Measurements from ENCODE around the gene FAAH.

FAAH gene

DNA sequence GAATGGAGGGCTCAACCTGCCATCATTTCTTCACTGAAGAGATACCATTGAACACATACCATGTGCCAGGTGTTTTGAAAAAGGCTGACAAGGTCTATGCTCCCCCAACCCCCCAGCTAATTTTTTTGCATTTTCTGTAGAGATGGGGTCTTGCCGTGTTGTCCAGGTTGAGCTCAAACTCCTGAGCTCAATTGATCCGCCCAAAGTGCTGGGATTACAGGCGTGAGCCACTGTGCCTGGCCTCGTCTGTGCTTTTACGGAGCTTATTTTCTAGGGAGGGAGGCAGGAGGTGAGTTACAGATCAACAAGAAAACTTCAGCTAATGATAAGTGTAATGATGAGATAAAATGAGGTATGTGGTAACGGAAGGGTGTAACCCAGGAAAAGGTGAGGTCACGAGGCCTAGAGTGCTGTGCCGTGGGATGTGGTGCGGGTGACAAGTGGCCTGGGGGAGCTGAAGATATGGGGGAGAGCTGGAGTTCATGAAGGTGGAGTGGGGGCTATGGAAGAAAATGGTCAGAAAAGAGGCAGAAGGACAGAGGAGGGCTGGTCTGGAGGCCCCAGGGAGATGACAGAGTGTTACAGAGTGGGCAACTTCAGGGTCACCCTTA is 28.2 kb downstream of the FAAH start:
- DNase-seq (ENCODE audit: low read depth), result no peak

DNA sequence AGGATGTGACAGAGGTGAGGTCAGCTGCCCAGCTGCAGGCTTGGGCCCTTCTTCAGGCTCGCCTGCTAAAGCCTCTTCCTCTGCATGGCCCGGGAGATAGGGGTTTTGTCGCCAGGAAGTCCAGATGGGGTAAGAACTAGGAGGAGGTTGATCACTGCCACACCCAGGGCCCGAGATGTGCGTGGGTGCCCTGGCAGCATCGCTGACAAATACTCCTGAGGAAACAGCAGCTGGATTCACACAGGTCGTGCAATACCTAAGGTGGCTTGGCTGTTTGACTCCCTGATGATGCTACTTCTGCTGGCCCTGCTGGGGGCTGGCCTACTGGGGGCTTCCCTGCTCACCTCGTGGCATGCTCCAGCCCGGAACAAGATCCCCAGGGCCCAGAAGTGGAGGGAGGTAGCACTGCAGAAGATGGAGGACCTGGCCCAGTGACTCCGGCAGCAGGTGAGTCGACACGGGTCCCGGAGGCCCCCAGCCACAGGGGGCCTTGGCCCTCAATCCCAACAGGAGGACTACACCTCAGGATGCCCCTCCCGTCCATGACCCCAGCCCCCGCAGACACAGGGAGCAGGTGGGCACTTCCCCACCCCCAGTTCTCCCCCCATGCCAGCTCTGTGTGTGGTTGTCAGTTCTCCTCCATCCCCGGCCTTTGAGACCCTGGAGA is 29.6 kb downstream of the FAAH start:
- no peak for DNase-seq (ENCODE audit: low read depth)

DNA sequence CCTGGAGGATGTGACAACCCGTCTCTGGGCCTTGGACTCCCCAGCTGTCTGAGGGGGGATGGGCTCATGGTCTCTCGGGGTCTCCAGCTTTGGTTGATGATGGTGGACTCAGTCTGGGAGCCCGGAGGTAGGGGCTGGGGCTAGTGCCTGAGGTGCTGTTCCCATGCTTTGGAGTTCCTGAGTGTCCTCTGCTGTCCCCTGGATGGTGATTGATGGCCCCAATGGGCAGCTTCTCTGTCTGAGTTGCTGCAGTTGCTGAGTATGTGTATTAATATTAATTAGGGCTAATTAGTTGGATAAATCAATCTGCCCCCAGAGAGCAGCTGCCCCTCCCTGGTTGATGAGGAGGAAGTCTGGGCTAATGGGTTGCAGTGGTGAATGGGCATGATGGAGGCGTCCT is 30.6 kb downstream of the FAAH start:
- no peak for DNase-seq (ENCODE audit: low read depth)

DNA sequence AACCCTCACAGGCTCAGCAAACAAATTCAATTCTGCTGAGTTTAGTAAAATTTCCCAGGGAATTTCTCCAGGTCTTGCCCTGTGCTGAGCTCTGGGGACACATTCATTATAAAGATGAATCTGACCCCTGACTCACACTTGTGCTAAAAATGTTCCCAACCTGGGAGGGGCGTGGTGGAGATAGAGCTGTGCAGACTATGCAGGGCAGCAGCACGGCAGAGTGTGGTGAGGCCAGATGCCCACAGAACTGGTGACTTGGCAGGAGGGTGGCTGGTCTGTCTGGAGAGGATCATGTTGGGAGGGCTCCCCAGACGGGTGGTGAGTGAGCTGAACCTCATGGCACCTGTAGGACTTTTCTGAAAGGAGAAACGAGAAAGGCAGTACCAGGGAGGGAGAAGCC is 31.6 kb downstream of the FAAH start:
- no peak for DNase-seq (ENCODE audit: low read depth)

DNA sequence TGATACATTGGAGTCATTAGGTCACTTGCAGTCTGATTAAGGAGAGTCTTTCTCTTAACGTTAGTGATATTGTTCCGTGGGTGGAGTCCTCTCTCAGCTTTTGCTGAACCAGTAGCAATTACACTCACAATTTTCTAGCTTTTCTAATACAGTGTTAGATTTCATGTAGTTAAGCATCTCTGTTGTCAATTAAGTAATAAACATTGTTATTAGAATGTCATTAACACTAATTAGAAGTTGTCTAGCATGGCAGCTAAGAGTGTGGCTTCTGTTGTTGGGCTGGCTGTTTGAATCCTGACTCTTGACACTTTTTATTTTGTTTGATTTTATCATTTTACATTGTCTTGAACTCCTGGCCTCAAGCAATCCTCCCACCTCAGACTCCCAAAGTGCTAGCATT is 33.4 kb downstream of the FAAH start:
- DNase-seq (ENCODE audit: low read depth), result no peak

DNA sequence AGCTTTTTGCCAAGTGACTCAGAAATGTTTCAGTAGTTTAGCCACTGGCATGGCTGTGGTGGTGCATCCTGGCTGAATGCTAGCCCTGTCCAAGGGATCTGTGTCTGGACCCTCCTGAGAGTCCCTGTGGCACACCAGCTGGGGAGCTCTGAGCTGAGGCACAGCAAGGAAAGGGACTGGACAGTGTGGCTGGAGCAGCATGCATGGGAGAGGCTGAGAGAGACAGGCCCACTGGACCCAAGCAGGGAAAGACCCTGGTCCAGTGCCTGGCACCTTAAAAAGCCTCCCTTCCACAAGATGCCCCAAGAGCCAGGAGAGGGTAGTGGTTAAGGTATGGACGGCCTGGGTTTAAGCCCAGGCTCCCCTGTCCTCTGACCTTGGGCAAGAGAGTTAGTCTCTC is 35.3 kb downstream of the FAAH start:
- DNase-seq (ENCODE audit: low read depth), result no peak

DNA sequence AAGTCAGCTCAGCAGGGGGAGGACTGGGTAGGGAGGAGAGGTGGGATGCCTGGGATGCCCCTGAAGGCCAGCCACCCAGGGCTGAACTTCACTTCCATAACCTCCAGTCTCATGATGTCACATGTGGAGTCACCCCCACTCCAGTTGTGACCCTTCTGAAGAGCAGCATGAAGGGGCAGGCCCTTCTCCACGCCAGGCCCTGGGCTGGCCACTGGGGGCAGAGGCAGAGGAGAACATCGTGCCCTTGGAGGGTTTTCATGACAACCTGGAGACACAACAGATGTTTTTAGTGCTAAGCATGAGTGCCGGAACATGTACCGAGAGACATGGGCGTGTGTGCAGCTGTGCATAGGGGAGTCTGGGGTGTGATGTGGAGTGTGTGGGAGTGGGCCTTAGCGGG is 37.6 kb downstream of the FAAH start:
- DNase-seq (ENCODE audit: low read depth), result no peak

DNA sequence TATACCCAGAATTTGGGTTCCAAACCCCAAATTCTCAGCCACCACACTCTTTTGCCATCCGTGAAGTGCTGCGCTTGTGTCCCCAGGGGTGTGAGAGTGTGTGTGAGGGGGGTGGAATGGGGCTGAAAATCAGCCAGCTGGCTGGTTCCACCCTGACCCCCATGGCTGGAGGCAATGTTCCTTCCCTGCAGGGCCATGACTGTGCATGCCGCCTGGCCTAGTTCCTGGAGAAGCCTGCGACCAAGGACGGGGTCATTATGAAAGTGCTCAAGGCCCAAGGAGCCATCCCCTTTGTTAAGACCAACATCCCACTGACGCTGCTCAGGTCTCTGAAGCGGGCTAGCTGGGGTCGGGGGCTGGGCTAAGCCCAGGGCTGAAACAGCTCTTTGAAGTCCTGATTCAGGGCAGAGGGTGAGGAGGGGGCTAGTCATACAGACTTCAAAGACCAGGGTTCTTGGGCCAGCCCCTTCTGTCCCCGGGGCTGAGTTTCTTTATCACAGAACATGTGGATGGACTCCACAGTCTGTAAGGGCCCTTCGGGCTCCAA is 38.7 kb downstream of the FAAH start:
- DNase-seq (ENCODE audit: low read depth), result no peak

DNA sequence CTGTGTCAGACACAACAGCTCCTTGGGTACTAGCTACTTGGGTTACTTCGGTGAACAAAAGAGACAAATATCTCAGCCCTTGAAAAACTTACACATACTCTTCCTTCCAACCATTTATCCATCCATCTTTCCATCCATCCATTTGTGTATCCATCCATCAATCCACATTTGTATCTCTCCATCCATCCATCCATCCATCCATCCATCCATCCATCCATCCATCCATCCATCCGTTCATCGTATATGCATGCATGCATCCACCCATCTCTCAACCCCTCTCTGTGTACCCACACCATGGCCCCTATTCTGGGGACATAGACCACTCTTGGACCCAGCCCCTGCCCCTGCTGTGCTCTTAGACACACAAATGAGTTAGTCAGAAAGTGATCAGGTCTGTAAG is 40.2 kb downstream of the FAAH start:
- DNase-seq (ENCODE audit: low read depth), result no peak

DNA sequence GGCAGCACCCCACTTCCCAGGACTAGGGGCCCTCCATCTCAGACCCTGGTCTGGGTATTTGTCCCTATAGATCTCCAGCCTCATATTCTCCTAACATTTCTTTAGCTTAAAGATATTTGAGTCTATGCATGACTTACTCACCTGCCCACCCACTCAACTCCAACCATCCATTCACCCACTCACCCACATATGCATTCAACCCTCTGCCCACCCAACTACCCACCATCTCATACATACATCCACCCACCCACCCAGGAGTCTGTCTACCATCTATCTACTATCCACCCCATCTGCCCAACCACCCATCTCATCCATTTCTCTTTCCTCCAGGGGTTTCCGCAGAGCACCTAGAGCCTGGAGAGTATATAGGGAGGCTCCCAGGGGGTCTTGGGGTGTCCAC is 42.7 kb downstream of the FAAH start:
- no peak for DNase-seq (ENCODE audit: low read depth)

DNA sequence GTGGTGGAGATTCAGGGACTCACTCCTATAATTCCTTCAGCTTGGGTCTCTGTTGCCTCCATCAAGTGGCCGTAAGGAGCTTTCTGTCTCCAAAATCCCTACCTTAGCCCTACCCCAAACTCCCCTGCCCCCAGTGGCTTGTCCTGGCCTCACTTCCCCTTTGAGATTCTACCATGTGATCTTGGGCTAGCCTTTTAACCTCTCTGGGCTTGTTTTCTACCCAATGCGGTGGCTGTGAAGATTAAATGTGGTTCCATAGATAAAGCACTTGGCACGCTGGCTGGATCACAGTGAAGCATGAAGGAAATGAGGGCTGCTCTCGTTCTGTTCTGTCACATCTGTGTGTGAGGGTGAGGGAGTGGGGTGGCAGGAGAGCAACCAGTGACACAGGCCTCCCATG is 43.6 kb downstream of the FAAH start:
- no peak for DNase-seq (ENCODE audit: low read depth)

DNA sequence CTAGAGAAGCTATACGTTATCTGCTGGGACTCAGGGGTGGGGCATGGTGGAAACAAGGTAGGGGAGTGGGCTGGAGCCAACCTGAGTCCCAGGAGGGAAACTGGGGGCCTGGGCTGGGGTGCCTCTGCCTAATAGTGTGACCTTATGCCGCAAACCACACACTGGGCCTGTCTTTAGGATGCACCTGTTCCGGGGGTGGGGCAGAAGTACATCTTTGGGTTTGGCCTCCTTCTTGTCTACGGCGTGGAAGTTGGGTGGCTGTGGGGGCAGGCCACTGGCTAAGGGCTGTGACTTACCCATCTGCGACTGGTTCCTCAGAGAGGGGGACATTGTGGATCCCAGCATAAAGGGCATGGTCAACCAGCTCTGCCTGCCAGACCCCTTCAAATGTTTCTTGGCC is 44.2 kb downstream of the FAAH start:
- no peak for DNase-seq (ENCODE audit: low read depth)

DNA sequence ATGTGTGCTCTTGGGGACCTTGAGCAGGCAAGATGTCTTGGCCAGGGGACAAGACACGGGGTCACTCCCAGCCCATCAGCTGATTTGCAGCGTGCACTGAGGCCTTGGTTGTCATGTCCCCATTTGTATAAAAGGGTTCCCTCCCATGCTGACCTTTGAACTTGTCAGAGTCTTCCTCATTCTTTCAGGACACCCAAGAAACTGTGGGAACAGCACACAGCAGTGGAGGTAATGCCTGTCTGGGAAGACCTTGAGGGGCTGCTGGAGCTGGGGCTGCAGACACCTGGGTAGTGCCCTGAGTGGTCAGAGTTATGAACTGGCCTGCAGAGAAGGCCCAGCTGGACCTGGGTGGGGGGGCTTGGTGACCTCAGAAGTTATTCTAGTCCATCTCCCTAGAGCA is 46.4 kb downstream of the FAAH start:
- DNase-seq (ENCODE audit: low read depth), result no peak

DNA sequence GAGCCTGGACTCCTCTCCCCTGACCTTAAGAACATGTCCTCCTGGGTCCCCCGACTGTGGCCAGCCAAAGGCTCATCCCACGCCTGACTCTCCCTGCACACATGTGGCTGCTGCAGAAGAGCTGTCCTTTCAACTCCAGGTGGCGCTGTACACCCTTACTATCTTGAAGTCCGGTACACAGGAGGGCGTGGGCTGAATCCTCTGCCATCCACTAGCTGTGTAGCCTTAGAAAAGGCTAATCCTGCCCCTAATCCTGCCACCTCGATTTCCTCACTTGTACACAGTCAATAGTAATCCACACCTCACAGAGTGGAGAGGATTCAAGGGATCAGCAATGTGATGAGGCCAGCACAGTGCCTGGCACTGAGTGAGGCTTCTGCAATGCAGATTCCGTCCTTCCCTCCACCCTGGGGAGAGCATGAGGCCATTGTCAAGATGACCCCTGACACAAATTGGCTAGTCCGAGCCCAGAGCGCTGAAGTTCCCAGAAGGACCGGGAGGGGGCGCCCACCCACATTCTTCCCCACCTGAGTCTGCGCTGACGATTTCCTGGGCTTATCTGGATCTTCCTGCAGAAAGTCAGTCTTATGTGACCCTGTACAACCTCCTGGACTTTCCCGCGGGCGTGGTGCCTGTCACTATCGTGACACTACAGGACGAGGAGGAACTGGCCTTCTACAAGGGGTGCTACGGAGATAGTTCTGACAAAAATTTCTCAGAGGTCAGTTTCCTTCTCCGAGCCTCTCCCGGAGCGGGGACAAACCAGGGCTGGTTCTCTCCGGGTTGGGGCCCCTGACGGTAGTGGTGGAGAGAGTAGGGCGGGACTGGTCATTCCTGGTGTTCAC is 48.4 kb downstream of the FAAH start:
- peak; percentile 58 for DNase-seq (ENCODE audit: low read depth)

DNA sequence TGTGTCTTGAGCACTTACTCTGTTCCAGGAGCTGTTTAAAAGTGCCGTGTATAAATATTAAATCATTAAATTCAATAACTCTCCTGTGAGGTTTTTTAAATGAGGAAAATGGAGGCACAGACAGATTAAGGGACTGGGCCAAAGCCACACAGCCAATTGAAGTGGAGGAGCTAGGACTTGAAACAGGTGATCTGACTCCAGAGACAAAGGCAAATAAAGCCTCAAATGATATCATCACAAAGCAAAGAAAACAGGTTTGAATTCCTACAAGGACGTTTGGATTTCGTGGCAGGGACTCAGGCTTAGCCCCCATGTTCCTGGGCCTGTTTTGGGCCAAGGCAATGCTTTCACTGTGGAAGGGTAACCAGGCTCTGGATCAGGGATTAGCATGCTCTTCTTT is 50.3 kb downstream of the FAAH start:
- DNase-seq (ENCODE audit: low read depth), result no peak

DNA sequence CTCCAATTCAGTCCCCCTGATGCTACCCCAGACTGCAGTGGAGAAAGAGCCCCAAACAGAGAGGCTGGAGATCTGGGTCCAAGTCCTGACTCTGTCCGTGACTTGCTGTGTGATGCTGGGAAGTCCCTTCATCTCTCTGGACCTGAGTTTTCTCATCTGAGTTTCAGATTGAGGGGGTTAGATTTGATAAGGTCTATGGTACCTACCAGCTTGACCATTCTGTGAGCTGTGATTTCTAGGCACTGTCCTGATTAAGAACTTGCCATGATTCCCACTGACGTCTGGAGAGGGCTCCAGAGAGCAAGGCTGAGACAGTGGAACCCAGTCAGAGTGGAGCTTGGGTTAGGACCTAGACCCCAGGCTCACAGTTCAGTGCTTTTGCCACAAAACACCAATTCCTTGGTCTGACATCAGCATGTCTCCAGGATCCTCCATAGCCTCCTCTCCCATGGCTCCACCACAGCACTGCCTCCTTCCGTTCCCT is 51.7 kb downstream of the FAAH start:
- no peak for DNase-seq (ENCODE audit: low read depth)

DNA sequence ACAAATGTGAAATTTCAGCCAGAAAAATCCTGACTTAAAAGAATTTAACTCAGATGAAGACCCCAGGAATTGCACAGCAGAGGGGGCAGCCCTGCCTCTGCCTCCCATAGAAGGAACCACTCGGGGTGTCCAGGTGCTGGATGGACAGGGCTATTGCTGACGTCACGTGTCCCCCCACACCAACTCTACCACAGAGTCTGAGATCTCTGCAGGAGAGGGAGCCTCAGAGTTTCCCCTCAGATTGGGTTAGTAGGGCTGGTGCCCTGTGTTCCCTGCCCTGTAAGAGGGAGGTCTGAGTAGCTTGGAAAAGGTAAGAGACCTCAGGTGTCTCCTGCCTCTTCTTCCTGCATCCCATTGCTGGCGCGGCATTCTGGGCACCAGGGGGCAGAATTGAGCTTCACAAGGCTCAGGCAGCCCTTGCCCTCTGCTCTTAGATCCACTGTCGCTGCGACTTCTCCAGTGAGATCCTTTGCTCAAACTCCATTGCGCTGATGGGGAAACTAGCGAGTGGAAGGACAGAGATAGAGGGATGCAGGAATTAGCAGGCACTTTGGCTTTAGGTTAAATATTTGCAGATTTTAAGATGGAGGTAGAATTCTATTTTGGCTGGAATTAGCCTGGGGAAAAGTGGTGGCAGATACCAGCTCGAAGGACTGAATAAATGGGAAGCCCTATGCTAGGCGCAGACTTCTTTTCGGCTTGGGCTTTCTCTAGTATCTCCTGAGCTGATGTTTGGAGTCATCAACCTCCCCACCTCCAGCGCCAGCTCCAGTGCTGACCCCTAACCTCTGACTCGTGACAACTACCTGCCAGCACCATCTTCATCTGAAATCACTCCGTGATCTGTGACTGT is 52.8 kb downstream of the FAAH start:
- DNase-seq (ENCODE audit: low read depth), result peak; percentile 70

DNA sequence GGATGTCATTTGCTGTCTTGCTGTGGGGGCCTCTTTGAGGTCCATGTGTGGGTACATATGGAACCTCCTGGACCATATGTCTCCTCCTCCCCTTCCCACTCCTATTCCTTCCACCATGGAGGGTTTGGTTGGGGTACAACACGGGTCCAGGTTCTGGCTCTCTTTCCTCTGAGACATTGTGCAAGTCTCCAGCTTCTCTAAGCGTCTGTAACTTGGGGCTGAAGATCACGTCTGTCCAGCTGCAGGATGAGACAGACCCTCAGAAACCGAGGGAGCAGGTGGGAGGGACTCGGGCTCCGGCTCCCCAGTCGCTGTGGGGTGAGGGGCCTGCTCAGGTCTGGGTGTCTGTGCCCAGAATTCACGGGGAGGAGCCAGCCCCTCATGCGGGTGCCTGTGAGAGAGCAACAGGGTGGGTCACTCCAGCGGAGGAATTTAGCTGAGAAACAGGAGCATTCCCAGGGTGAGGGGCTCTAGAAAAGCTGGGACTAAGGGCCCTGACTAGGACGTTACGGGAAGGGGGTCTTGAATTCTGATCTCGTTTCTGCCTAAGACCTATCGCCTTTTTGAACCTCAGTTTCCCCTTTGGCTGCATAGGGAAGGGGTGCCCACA is 53.5 kb downstream of the FAAH start:
- DNase-seq (ENCODE audit: low read depth), result no peak

DNA sequence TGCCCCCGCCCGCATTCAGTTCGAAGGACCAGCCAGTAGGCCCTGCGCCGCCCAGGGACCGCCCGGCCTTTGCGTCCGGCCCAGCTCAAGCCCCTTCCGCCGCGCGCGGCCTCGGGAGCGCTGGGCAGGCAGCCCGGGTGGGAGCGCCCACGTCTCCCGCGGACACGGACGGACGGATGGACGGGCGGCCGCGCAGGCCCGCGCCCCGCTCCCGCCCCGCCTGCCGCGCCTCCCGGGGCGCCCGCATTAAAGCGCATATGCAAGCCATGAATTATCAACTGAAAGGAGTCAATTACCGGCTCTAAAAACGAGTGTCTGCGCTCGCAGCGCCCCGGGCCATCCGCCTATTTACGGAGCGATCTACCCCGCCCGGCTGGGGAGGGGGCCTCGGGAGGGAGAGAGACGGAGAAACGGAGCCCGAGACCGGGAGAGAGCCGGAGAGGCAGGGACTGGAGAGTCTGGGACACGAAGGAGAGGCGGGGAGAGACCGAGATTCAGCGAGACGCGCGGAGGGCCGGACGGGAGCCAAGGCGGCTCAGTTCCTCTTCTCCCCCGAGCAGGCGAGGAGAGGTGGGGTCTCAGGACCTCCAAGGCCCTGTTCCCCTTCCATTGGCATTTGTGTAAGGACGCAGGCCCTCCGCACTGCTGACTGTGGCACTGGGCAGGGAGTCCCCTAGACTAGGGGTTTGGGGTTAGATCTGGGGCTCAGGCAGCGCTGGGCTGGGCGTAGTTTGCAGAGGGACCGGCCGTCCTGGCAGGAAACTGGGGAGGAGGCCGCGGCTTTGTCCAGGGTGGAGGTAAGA is 54.2 kb downstream of the FAAH start:
- DNase-seq (ENCODE audit: low read depth), result no peak
